LoVo (cell line): Measurements from ENCODE around the gene PCIF1.
A peak's percentile ranks its signal among the peaks of the same experiment; 100 is the strongest.

Experiments used
- DNase-seq: peaks from one replicate; pipeline ENCODE4 v3.0.0-alpha.2; 2016; ENCODE audit warnings: low spot score

Gene PCIF1

GRCh38 chr20:45904583-45905504 is 29.6 kb upstream of the PCIF1 start:
- DNase-seq: no peak

GRCh38 chr20:45905505-45906079 is 28.9 kb upstream of the PCIF1 start:
- DNase-seq: no peak

- no peak for DNase-seq
Observed at GRCh38 chr20:45907219-45907948, 27.1 kb upstream of the PCIF1 start.

GRCh38 chr20:45908084-45908483 is 26.4 kb upstream of the PCIF1 start:
- DNase-seq: no peak

- DNase-seq: no peak
Observed at GRCh38 chr20:45909336-45909808, 25.1 kb upstream of the PCIF1 start.

GRCh38 chr20:45909817-45910669 is 24.4 kb upstream of the PCIF1 start:
- no peak for DNase-seq

- peak; percentile 89 for DNase-seq
Observed at GRCh38 chr20:45910670-45911485, 23.6 kb upstream of the PCIF1 start.

- no peak for DNase-seq
Observed at GRCh38 chr20:45911486-45912343, 22.8 kb upstream of the PCIF1 start, which contains the start of gene PLTP. Gene PLTP, minus strand, starts transcription at chr20:45912155. Its CDS starts 703 bp downstream, at chr20:45911452.

GRCh38 chr20:45912344-45912682 is 22.2 kb upstream of the PCIF1 start:
- no peak for DNase-seq

- no peak for DNase-seq
Observed at GRCh38 chr20:45913116-45913515, 21.4 kb upstream of the PCIF1 start.

- DNase-seq: no peak
Observed at GRCh38 chr20:45917790-45918141, 16.7 kb upstream of the PCIF1 start.

- no peak for DNase-seq
Observed at GRCh38 chr20:45918182-45918737, 16.2 kb upstream of the PCIF1 start.

- no peak for DNase-seq
Observed at GRCh38 chr20:45918779-45919537, 15.5 kb upstream of the PCIF1 start.

- DNase-seq: no peak
Observed at GRCh38 chr20:45919542-45920399, 14.7 kb upstream of the PCIF1 start.

GRCh38 chr20:45920462-45921336 is 13.8 kb upstream of the PCIF1 start:
- DNase-seq: no peak

- DNase-seq: no peak
Observed at GRCh38 chr20:45921337-45922189, 12.9 kb upstream of the PCIF1 start.
